ENCODE data around the gene RBPMS2. TPM values are rescaled to one million over a fixed set of nuclear protein-coding genes. Genes with fewer than 3 reads are reported as not detected.
"Not testable (repeated sequence)": the region's sequence is repeated elsewhere in the genome, so short reads cannot be mapped to it uniquely, and the experiment has no call there.

The RBPMS2 gene
- total RNA-seq, 4 donors from 2014 or later, result 14.6 to 47.8 (median 33.9) TPM

DNA sequence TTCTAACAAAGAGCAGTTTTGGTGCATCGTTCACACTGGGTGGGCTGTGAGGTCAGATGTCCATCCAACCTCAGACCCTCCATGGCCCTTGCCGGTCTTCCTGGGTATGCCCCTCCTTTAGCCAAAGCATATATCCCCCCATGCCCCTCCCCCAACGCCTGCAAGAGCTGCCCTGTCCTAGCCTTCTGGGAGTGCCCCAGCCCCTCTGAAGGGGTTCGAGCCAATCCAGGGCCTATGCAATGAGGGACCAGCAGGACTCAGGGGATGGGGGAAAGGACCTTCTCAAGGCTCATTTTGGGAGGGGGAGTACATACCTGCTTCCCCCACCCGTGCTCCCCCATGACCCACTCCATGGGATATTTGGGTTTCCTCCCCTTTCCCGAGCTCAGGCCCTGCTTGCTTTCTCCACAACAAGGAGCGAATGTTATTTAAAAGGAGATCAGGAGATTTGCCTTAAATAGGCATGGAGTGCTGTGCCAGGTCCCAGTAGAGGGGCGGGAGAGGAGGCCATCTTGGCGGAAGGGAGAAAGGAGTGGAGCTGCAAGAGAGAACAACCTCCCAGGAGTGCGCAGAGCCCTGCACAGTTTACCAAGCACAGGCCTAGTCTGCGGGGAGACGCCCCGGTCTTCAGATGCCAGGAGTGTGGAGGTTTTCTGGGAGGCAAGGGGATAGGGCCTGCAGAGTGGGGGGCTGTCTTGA, 31.8 kb upstream of the RBPMS2 start:
- ATAC-seq, result peak; percentile 71
- Histone ChIP-seq H3K4me1 (peaks cover 0 to 66% (median 6%) of the 10 kb centered on the region in 3 donors), H3K9me3 (no peaks in the 10 kb centered on the region), H3K36me3 (no peaks in the 10 kb centered on the region), H3K27me3 (no peaks in the 10 kb centered on the region), H3K27ac (peak overlapping the region; percentile 92 to 94 (median 93)), H3K4me3 (peak overlapping the region in 1 of 2 donors; percentile 38)
- 25 to 36% methylated on average over 5 of the region's 13 CpGs for WGBS, 2 donors (ENCODE audit: low coverage in 1 of 2)
- TF ChIP-seq POLR2A (IDR thresholded peaks at IDR 0.05), result peak in 1 of 2 donors; percentile 37
- TF ChIP-seq CTCF (IDR thresholded peaks at IDR 0.05), result no peak
- TF ChIP-seq POLR2AphosphoS5 (IDR thresholded peaks at IDR 0.05), result peak; percentile 40

DNA sequence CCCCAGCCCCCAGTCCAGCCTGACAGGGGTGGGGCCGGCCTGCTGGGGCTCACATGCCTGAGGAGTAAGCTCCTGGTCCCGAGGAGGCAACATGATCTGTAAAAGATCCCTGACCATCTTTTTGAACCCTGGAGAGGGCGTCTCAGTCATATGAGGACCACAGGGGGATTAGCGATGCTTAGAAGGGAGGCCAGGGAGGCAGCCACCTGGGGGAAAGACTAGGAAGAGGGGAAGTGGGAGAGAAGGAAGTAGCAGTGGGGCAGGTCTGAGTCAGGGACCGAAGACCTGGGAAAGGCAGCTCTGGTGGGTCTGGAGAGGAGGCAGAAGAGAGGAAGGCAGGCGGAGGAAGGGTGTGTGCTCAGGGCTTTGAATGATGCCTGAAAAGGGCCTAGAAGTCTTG, 31.1 kb upstream of the RBPMS2 start:
- H3K4me1 ChIP-seq, result peaks cover 0 to 73% (median 11%) of the 10 kb centered on the region in 3 donors
- 53 to 73% methylated on average over 2 of the region's 6 CpGs for WGBS, 2 donors (ENCODE audit: low coverage in 1 of 2)
- H3K27me3 ChIP-seq, result no peaks in the 10 kb centered on the region
- peak overlapping the region in 1 of 2 donors; percentile 38 for H3K4me3 ChIP-seq
- H3K36me3 ChIP-seq, result no peaks in the 10 kb centered on the region
- no peak for TF ChIP-seq POLR2AphosphoS5 (IDR thresholded peaks at IDR 0.05)
- no peak for TF ChIP-seq POLR2A (IDR thresholded peaks at IDR 0.05)
- no peak for TF ChIP-seq CTCF (IDR thresholded peaks at IDR 0.05)
- no peak for TF ChIP-seq EP300 (IDR thresholded peaks at IDR 0.05)
- no peak for ATAC-seq
- peak overlapping the region; percentile 92 to 94 (median 93) for H3K27ac ChIP-seq
- no peaks in the 10 kb centered on the region for H3K9me3 ChIP-seq

GRCh38 chr15:64804619-64805018, 29.2 kb upstream of the RBPMS2 start:
- 36 to 50% methylated on average over 1 to 2 of the region's 2 CpGs for WGBS, 2 donors (ENCODE audit: low coverage in 1 of 2)
- H3K4me1 ChIP-seq, result peaks cover 0 to 61% (median 11%) of the 10 kb centered on the region in 3 donors

GRCh38 chr15:64803526-64803925, 28.1 kb upstream of the RBPMS2 start:
- no peak for TF ChIP-seq POLR2AphosphoS5 (IDR thresholded peaks at IDR 0.05)
- TF ChIP-seq POLR2A (IDR thresholded peaks at IDR 0.05), result no peak
- 93% methylated on average over 1 of the region's 1 CpG; no CpG with 5 or more reads in 1 of the 2 donors for WGBS, 2 donors (ENCODE audit: low coverage in 1 of 2)
- no peaks in the 10 kb centered on the region for H3K9me3 ChIP-seq
- H3K36me3 ChIP-seq, result no peaks in the 10 kb centered on the region
- H3K27me3 ChIP-seq, result no peaks in the 10 kb centered on the region
- H3K4me3 ChIP-seq, result no peak overlapping the region
- ATAC-seq, result no peak
- H3K27ac ChIP-seq, result peak overlapping the region in 2 of 4 donors; percentile 83 to 86
- peaks cover 0 to 50% (median 11%) of the 10 kb centered on the region in 3 donors for H3K4me1 ChIP-seq

More at GRCh38 chr15:64804619-64805018, 29.2 kb upstream of the RBPMS2 start:
- Histone ChIP-seq H3K9me3 (no peaks in the 10 kb centered on the region), H3K27ac (peak overlapping the region in 3 of 4 donors; percentile 50 to 93 (median 83)), H3K4me3 (no peak overlapping the region), H3K36me3 (no peaks in the 10 kb centered on the region), H3K27me3 (no peaks in the 10 kb centered on the region)
- no peak for ATAC-seq
- no peak for TF ChIP-seq EP300 (IDR thresholded peaks at IDR 0.05)
- no peak for TF ChIP-seq CTCF (IDR thresholded peaks at IDR 0.05)
- no peak for TF ChIP-seq POLR2A (IDR thresholded peaks at IDR 0.05)
- no peak for TF ChIP-seq POLR2AphosphoS5 (IDR thresholded peaks at IDR 0.05)

GRCh38 chr15:64800476-64800875, 25.1 kb upstream of the RBPMS2 start:
- 82 to 84% methylated on average over 2 of the region's 2 CpGs for WGBS, 2 donors (ENCODE audit: low coverage in 1 of 2)
- H3K36me3 ChIP-seq, result no peaks in the 10 kb centered on the region
- no peak for ATAC-seq
- no peaks in the 10 kb centered on the region for H3K27me3 ChIP-seq
- no peaks in the 10 kb centered on the region for H3K9me3 ChIP-seq
- H3K27ac ChIP-seq, result peak overlapping the region in 2 of 4 donors; percentile 83 to 86
- TF ChIP-seq POLR2A (IDR thresholded peaks at IDR 0.05) (no peak), POLR2AphosphoS5 (IDR thresholded peaks at IDR 0.05) (no peak), CTCF (IDR thresholded peaks at IDR 0.05) (no peak), EP300 (IDR thresholded peaks at IDR 0.05) (no peak)
- no peak overlapping the region for H3K4me3 ChIP-seq
- H3K4me1 ChIP-seq, result peaks cover 0 to 25% (median 6%) of the 10 kb centered on the region in 3 donors

- H3K27ac ChIP-seq, H3K27me3 ChIP-seq, H3K9me3 ChIP-seq, H3K4me3 ChIP-seq, ATAC-seq, H3K36me3 ChIP-seq: not testable (repeated sequence)
- peaks cover 0 to 19% (median 6%) of the 10 kb centered on the region in 3 donors for H3K4me1 ChIP-seq
- WGBS, 2 donors (ENCODE audit: low coverage in 1 of 2), result no CpG with 5 or more reads among the region's 29 CpGs
These were observed 23.5 kb upstream of the RBPMS2 start for GRCh38 chr15:64798905-64799304.

- not testable (repeated sequence) for ATAC-seq, H3K36me3 ChIP-seq, H3K9me3 ChIP-seq, H3K4me1 ChIP-seq, H3K4me3 ChIP-seq, H3K27me3 ChIP-seq, H3K27ac ChIP-seq
- 93% methylated on average over 9 of the region's 9 CpGs; no CpG with 5 or more reads in 1 of the 2 donors for WGBS, 2 donors (ENCODE audit: low coverage in 1 of 2)
These were observed 20.5 kb upstream of the RBPMS2 start for GRCh38 chr15:64795921-64796320.

DNA sequence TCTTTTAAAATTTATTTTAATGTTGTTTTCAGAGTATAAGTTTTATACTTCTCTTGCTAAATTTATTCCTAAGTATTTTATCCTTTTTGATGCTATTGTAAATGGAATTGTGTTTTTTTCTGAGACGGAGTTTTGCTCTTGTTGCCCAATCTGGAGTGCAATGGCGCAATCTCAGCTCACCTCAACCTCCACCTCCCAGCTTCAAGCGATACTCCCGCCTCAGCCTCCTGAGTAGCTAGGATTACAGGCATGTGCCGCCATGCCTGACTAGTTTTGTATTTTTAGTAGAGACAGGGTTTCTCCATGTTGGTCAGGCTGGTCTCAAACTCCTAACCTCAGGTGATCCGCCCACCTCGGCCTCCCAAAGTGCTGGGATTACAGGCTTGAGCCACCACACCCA, 19.9 kb upstream of the RBPMS2 start:
- H3K4me1 ChIP-seq, ATAC-seq, H3K4me3 ChIP-seq, H3K36me3 ChIP-seq, H3K9me3 ChIP-seq, H3K27ac ChIP-seq, H3K27me3 ChIP-seq: not testable (repeated sequence)
- WGBS, 2 donors (ENCODE audit: low coverage in 1 of 2), result 86 to 94% methylated on average over 1 to 6 of the region's 7 CpGs

Measured in gastroesophageal sphincter (tissue), 4 donors.